ENCODE measurements around the gene ATP1A3.

DNA sequence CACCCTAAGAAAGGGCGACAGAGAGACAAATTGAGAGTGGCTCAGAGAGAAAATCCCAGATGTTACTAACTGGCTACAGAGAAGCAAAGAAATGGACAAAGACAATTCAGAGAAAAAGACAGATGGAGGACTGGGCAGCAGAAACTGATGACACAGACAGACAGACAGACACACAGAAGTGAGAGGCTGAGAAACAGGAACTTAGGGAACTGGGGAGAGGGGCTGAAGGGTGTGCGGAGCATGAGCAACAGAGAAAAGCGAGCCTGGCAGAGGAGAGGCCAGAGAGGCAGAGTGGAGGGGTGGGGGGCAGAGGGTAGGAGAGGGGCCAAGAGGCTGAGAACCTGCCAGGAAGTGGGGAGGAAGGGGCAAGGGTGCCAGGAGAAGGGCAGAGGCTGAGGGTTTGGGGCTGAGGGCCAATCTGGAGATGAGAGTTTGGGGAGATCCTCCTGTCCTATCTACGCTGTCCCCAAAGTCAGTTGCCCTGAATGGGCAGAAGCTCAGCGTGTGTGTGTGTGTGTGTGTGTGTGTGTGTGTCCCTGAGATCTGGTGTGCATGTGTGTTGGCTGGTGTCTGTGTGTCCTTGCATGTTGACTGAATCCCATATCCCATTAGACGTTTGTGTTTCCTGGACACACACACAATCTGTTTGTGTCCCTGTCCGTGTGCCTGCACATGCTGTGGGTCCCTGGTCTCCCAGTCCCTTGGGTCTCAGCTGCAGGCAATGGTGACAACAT lies 60.2 kb downstream of the ATP1A3 start:
- TF ChIP-seq EZH2phosphoT487 (IDR thresholded peaks at IDR 0.05; ENCODE audit: borderline replicate concordance, low read depth) (no peak), JUND (IDR thresholded peaks at IDR 0.05) (no peak), TAF1 (IDR thresholded peaks at IDR 0.05; ENCODE audit: borderline replicate concordance, low read depth, low read length) (no peak), EP300 (IDR thresholded peaks at IDR 0.05; ENCODE audit: borderline replicate concordance in 1 of 2, low read depth in 1 of 2, low read length in 1 of 2) (no peak), RCOR1 (IDR thresholded peaks at IDR 0.05; ENCODE audit: low read length) (no peak), CTCF (IDR thresholded peaks at IDR 0.05) (no peak)

All from SK-N-SH (cell line).